ENCODE measurements around the gene MICAL3. TPM values are rescaled to one million over a fixed set of nuclear protein-coding genes. Genes with fewer than 3 reads are reported as not detected.

Gene MICAL3
- polyA plus RNA-seq, 3 donors from 2014 or later = 1.1 to 2.3 TPM; not detected in 1

- H3K36me3 Mint-ChIP-seq = no peaks in the 10 kb centered on the region
- no peak for DNase-seq
- H3K27ac Mint-ChIP-seq = no peak overlapping the region
- peaks cover 0 to 5% of the 10 kb centered on the region in 2 donors for H3K4me1 Mint-ChIP-seq
- no peaks in the 10 kb centered on the region for H3K27me3 Mint-ChIP-seq (ENCODE audit: low read depth in 3 of 3)
- no peak overlapping the region for H3K4me3 Mint-ChIP-seq
- H3K9me3 Mint-ChIP-seq = no peaks in the 10 kb centered on the region
These were observed 190.9 kb downstream of the MICAL3 start for GRCh38 chr22:17833489-17833888.

GRCh38 chr22:17832665-17833064, 191.7 kb downstream of the MICAL3 start:
- peaks cover 0 to 5% of the 10 kb centered on the region in 2 donors for H3K4me1 Mint-ChIP-seq
- no peak for DNase-seq
- H3K9me3 Mint-ChIP-seq = no peaks in the 10 kb centered on the region
- H3K27me3 Mint-ChIP-seq (ENCODE audit: low read depth in 3 of 3) = no peaks in the 10 kb centered on the region
- no peak overlapping the region for H3K27ac Mint-ChIP-seq
- H3K4me3 Mint-ChIP-seq = no peak overlapping the region
- no peaks in the 10 kb centered on the region for H3K36me3 Mint-ChIP-seq

- Mint-ChIP-seq H3K4me1 (peaks cover 0 to 5% of the 10 kb centered on the region in 2 donors), H3K27me3 (ENCODE audit: low read depth in 3 of 3) (peaks cover 0 to 2% (median 0%) of the 10 kb centered on the region in 3 donors), H3K9me3 (no peaks in the 10 kb centered on the region), H3K36me3 (no peaks in the 10 kb centered on the region), H3K4me3 (no peak overlapping the region), H3K27ac (peak overlapping the region in 1 of 6 donors; percentile 42)
- DNase-seq = no peak
These were observed 192.7 kb downstream of the MICAL3 start for GRCh38 chr22:17831501-17832251.

- H3K27ac Mint-ChIP-seq = peak overlapping the region in 1 of 6 donors; percentile 25
- peaks cover 0 to 4% (median 3%) of the 10 kb centered on the region in 3 donors for H3K36me3 Mint-ChIP-seq
- H3K4me3 Mint-ChIP-seq = no peak overlapping the region
- peaks cover 0 to 5% of the 10 kb centered on the region in 2 donors for H3K4me1 Mint-ChIP-seq
- H3K27me3 Mint-ChIP-seq (ENCODE audit: low read depth in 3 of 3) = peaks cover 0 to 4% (median 2%) of the 10 kb centered on the region in 3 donors
- DNase-seq = peak; percentile 72 to 78 (median 76)
- H3K9me3 Mint-ChIP-seq = no peaks in the 10 kb centered on the region
These were observed 194.1 kb downstream of the MICAL3 start for GRCh38 chr22:17830043-17830961.

GRCh38 chr22:17829695-17830042, 194.7 kb downstream of the MICAL3 start:
- Mint-ChIP-seq H3K27ac (peak overlapping the region in 1 of 6 donors; percentile 15), H3K4me1 (peaks cover 0 to 5% of the 10 kb centered on the region in 2 donors), H3K27me3 (ENCODE audit: low read depth in 3 of 3) (peaks cover 0 to 4% (median 2%) of the 10 kb centered on the region in 3 donors), H3K4me3 (no peak overlapping the region), H3K36me3 (peaks cover 0 to 4% (median 3%) of the 10 kb centered on the region in 3 donors), H3K9me3 (no peaks in the 10 kb centered on the region)
- DNase-seq = no peak

- Mint-ChIP-seq H3K4me1 (peaks cover 0 to 5% of the 10 kb centered on the region in 2 donors), H3K27me3 (ENCODE audit: low read depth in 3 of 3) (peaks cover 0 to 4% (median 2%) of the 10 kb centered on the region in 3 donors), H3K4me3 (no peak overlapping the region), H3K27ac (no peak overlapping the region), H3K36me3 (peaks cover 0 to 4% (median 3%) of the 10 kb centered on the region in 3 donors), H3K9me3 (no peaks in the 10 kb centered on the region)
- no peak for DNase-seq
These were observed 195.8 kb downstream of the MICAL3 start for GRCh38 chr22:17828502-17829080.

GRCh38 chr22:17827466-17827865, 196.9 kb downstream of the MICAL3 start:
- peaks cover 0 to 4% (median 2%) of the 10 kb centered on the region in 3 donors for H3K27me3 Mint-ChIP-seq (ENCODE audit: low read depth in 3 of 3)
- H3K4me3 Mint-ChIP-seq = no peak overlapping the region
- peaks cover 0 to 5% of the 10 kb centered on the region in 2 donors for H3K4me1 Mint-ChIP-seq
- no peak for DNase-seq
- H3K27ac Mint-ChIP-seq = peak overlapping the region in 1 of 6 donors; percentile 77
- H3K9me3 Mint-ChIP-seq = no peaks in the 10 kb centered on the region
- peaks cover 0 to 4% (median 3%) of the 10 kb centered on the region in 3 donors for H3K36me3 Mint-ChIP-seq

- DNase-seq = no peak
- Mint-ChIP-seq H3K36me3 (peaks cover 0 to 4% (median 3%) of the 10 kb centered on the region in 3 donors), H3K27ac (no peak overlapping the region), H3K27me3 (ENCODE audit: low read depth in 3 of 3) (peaks cover 0 to 4% (median 2%) of the 10 kb centered on the region in 3 donors), H3K4me1 (peaks cover 0 to 5% of the 10 kb centered on the region in 2 donors), H3K4me3 (no peak overlapping the region), H3K9me3 (no peaks in the 10 kb centered on the region)
These were observed 198.3 kb downstream of the MICAL3 start for GRCh38 chr22:17825876-17826550.

GRCh38 chr22:17824457-17824856, 199.9 kb downstream of the MICAL3 start:
- DNase-seq = no peak
- Mint-ChIP-seq H3K27me3 (ENCODE audit: low read depth in 3 of 3) (peaks cover 0 to 4% (median 2%) of the 10 kb centered on the region in 3 donors), H3K27ac (no peak overlapping the region), H3K4me1 (no peaks in the 10 kb centered on the region), H3K4me3 (no peak overlapping the region), H3K9me3 (no peaks in the 10 kb centered on the region), H3K36me3 (peaks cover 0 to 4% (median 3%) of the 10 kb centered on the region in 3 donors)

- no peak for DNase-seq
These were observed 200.4 kb downstream of the MICAL3 start for GRCh38 chr22:17823964-17824363.

GRCh38 chr22:17823226-17823625, 201.1 kb downstream of the MICAL3 start:
- Mint-ChIP-seq H3K36me3 (peaks cover 0 to 4% (median 3%) of the 10 kb centered on the region in 3 donors), H3K4me3 (no peak overlapping the region), H3K27ac (no peak overlapping the region), H3K27me3 (ENCODE audit: low read depth in 3 of 3) (peaks cover 0 to 4% (median 2%) of the 10 kb centered on the region in 3 donors), H3K4me1 (no peaks in the 10 kb centered on the region), H3K9me3 (no peaks in the 10 kb centered on the region)
- DNase-seq = no peak

More at GRCh38 chr22:17823964-17824363, 200.4 kb downstream of the MICAL3 start:
- Mint-ChIP-seq H3K36me3 (peaks cover 0 to 4% (median 3%) of the 10 kb centered on the region in 3 donors), H3K27me3 (ENCODE audit: low read depth in 3 of 3) (peaks cover 0 to 4% (median 2%) of the 10 kb centered on the region in 3 donors), H3K9me3 (no peaks in the 10 kb centered on the region), H3K27ac (no peak overlapping the region), H3K4me3 (no peak overlapping the region), H3K4me1 (no peaks in the 10 kb centered on the region)

GRCh38 chr22:17822087-17822486, 202.3 kb downstream of the MICAL3 start:
- Mint-ChIP-seq H3K4me3 (no peak overlapping the region), H3K9me3 (no peaks in the 10 kb centered on the region), H3K27ac (peak overlapping the region in 1 of 6 donors; percentile 55), H3K4me1 (no peaks in the 10 kb centered on the region), H3K27me3 (ENCODE audit: low read depth in 3 of 3) (peaks cover 0 to 3% (median 2%) of the 10 kb centered on the region in 3 donors), H3K36me3 (peaks cover 0 to 4% (median 3%) of the 10 kb centered on the region in 3 donors)
- no peak for DNase-seq

GRCh38 chr22:17820879-17821439, 203.4 kb downstream of the MICAL3 start:
- H3K27ac Mint-ChIP-seq = no peak overlapping the region
- H3K9me3 Mint-ChIP-seq = no peaks in the 10 kb centered on the region
- no peak overlapping the region for H3K4me3 Mint-ChIP-seq
- no peaks in the 10 kb centered on the region for H3K4me1 Mint-ChIP-seq
- no peak for DNase-seq
- no peaks in the 10 kb centered on the region for H3K36me3 Mint-ChIP-seq
- H3K27me3 Mint-ChIP-seq (ENCODE audit: low read depth in 3 of 3) = peaks cover 0 to 2% (median 2%) of the 10 kb centered on the region in 3 donors
